Left lobe of liver (tissue), 2 donors: ENCODE data around the gene ALG14. TPM values are rescaled to one million over a fixed set of nuclear protein-coding genes. Genes with fewer than 3 reads are reported as not detected.
"Not testable (repeated sequence)": the region's sequence is repeated elsewhere in the genome, so short reads cannot be mapped to it uniquely, and the experiment has no call there.

Experiments
- ATAC-seq: fragments of 200-7000 bp; cut with Tn5 transposase; one replicate; pipeline ENCODE4 v1.9.1; 2020; ENCODE audit warnings: mild to moderate bottlenecking, moderate library complexity
- DNase-seq: peaks from one replicate; pipeline ENCODE4 v3.0.0-alpha.2; 2020; ENCODE audit warnings: low spot score
- total RNA-seq: library from RNA; stranded (reverse); gene quantifications from one replicate; pipeline ENCODE4 v1.2.1, GENCODE V29; 2021
- donor health status: DM: no; HTN: no; CAD: no; lungs with moderate emphysema.
- donor health status: DM: no; HTN: yes; CAD: no.

ALG14 gene
- total RNA-seq, 1 donor from 2014 or later = 5.4 TPM

DNA sequence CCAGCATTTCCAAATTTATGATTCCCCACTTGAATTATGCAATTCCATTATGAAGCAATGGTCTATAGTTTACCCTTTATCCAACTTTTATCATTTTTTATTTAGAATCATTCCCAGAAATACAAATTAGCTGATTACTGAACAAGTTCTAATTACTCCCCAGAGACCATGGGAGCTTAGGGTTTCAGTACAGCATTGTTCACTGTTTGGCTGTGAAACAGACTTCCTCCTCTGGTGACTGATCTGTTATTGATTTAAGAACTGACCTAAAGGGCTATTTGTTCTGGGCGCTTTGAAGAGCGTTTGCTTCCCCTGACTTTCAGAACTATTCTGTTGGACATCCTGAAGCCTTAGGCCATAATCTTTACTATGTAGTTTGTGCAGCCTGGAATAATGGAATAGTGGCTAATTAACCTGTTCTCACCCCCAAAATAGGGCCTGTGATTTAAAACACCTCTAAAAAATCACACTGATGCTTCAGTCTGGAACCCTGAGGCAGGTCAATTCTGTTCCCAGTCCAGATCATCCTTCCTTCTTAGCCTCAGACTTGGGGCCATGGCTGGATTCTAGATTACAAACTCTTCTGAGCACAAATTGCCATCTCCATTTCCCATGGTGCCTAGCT lies 58.7 kb downstream of the ALG14 start:
- peak; percentile 86 for ATAC-seq
- no peak for DNase-seq

DNA sequence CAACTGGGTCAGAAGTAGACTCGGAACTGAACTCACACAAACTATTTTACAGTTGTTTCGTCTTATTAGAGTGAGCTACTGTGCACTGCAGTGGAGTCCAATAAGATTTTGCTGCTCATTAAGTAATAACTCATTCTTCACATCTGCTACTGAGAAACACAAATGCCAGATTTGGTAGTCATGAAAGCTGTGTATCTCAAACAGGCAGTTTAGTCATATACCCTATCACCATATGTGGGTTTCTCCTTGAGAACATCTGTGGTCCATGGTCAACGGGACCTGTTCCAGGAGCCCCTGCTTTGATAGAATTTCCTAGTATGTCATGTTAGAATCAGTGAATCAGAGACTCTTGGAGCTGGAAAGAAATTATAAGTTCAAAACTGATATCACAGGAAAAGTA lies 60.4 kb downstream of the ALG14 start:
- ATAC-seq = no peak
- no peak for DNase-seq

- no peak for DNase-seq
- ATAC-seq = no peak
Observed at GRCh38 chr1:95010158-95010557, 62.6 kb downstream of the ALG14 start.

- no peak for ATAC-seq
- DNase-seq = no peak
Observed at GRCh38 chr1:95007687-95008086, 65.1 kb downstream of the ALG14 start.

DNA sequence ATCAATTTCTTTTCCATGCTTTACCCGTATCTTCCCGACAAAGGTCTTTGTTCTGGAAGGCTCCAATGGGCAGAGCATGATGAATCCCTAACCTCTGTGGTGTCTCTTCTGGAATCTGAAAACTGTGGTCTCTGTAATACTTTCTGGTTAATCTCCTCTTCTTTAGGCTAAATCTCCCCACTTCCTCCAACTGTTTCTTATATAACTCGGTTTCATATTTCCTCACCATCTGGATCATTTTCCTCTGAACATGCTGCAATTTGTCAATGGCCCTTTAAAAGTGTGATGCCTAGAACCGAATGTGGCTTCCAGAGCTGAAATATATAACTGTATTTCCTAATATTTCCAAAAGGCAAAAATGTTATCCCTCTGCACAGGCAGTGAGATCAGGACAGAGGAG lies 66.1 kb downstream of the ALG14 start:
- no peak for DNase-seq
- ATAC-seq = no peak

GRCh38 chr1:95005584-95005983 lies 67.2 kb downstream of the ALG14 start:
- DNase-seq = no peak

GRCh38 chr1:95004013-95004412 lies 68.7 kb downstream of the ALG14 start:
- no peak for ATAC-seq
- no peak for DNase-seq

More at GRCh38 chr1:95005584-95005983, 67.2 kb downstream of the ALG14 start:
- ATAC-seq = no peak

- no peak for ATAC-seq
- DNase-seq = no peak
Observed at GRCh38 chr1:95003433-95003738, 69.4 kb downstream of the ALG14 start.

DNA sequence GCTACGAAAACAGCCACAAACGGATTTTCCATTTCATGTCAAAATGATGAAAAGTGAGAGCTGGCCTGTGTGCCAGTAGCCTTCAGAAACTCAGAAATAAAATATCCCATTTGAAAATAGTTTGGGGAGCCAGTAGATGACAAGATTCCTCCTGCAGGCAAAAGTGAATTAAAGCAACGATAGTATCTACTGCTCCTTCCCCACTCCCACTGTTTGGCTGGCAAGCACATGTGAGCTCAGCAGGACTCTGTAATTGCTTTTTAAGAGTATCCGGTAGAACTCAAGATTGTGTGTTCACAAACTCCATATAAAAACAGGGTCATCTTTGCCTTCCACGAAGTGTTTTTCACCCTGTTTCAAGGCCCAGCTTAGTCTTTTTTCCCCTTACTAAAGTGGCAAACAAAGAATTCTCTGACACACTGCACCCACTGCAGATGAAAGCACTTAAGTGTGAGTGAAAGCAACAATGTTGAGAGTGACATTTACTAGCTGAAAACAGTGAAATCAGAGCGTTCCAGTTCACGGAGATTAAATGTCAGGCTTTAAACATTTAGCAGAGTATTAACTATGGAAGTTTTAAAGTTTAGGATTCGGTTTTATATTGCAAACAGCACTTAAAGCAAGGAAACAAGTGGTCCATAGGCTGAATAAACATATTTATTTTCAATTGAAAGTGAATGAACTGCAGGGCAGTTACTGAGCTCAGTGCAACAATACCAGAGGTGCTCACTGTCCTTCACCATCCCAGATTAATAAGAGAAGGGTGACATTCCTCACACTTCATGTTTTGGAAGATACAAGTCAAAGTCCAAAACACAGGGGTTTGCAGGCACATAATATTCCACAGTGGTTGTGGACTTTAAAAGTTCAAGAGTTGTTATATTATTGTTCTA lies 70.0 kb downstream of the ALG14 start:
- ATAC-seq (no peak), DNase-seq (no peak)

- ATAC-seq (no peak), DNase-seq (no peak)
Observed at GRCh38 chr1:95002164-95002539, 70.6 kb downstream of the ALG14 start.

- DNase-seq (no peak), ATAC-seq (no peak)
Observed at GRCh38 chr1:94999456-95000131, 73.2 kb downstream of the ALG14 start.

DNA sequence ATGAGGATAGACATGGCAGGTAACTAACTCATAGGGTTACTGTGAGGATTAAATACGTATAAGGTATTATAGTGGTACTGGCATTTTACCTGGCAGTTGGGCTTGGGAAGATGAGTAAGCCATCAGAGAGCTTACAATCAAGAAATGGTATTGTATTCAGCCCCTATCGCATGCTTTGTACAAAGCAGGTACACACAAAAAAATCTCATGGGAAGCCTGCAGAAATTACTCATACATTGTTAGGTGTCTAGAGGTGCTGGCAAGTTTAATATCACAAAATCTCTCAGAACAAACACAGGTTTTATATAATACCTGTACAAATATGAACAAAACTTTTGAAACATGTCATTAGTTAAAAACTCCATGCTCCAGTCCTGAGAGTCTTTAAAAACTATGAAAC lies 74.0 kb downstream of the ALG14 start:
- DNase-seq (no peak), ATAC-seq (no peak)

GRCh38 chr1:94998114-94998513 lies 74.6 kb downstream of the ALG14 start:
- DNase-seq (no peak), ATAC-seq (no peak)

GRCh38 chr1:94995536-94995935 lies 77.2 kb downstream of the ALG14 start:
- ATAC-seq, DNase-seq: not testable (repeated sequence)

DNA sequence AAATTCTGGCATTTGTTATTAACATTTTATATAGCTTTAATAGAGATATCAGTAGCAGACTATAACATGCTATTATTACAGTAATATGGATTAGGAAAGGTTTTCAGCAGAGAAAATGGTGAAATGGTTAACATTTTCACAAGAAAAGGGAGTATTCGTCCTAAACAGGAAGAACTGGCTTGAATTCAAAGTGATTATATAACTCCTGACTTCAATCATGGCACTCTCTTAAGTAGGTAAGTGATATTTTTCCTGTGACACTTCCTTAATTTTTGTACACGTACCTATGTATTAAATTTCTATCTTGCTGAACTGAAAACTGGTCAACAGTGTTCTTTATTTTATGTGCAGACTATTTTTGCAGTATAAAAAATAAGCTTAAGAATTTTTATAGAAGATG lies 77.9 kb downstream of the ALG14 start:
- DNase-seq (no peak), ATAC-seq (no peak)

DNA sequence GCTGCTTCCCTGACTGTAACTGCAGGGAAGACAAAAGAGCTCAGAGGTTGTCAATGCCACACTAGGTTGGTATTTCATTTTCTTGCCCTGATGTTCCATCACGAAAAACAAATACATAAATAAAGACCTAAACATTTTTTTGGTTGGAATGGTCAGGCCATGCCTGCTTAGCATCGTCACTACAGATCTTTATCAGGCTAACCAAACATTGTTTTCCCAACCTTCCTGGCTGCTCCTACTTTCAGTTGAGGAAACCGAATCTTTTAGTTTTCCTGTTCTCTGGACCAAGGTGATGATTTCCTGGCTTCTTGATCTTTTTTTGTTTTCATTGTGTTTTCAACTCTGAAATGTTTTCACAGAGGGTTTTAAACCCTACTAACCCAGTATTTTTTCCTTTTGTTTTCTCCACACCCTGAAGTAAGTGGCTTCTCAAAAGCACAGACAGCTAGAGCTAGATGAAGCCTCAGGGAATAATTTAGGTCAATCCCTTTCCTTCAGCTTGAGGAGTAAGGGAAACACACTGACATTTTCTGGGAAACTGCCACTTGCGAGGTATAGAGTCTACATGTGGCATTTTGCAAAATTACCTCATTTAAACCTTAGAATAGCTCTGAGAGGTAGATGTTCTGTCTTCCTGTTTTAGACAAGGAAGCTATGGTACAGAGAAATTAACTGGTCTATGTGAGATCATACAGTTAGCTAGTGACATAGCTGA lies 78.7 kb downstream of the ALG14 start:
- DNase-seq (no peak), ATAC-seq (no peak)

DNA sequence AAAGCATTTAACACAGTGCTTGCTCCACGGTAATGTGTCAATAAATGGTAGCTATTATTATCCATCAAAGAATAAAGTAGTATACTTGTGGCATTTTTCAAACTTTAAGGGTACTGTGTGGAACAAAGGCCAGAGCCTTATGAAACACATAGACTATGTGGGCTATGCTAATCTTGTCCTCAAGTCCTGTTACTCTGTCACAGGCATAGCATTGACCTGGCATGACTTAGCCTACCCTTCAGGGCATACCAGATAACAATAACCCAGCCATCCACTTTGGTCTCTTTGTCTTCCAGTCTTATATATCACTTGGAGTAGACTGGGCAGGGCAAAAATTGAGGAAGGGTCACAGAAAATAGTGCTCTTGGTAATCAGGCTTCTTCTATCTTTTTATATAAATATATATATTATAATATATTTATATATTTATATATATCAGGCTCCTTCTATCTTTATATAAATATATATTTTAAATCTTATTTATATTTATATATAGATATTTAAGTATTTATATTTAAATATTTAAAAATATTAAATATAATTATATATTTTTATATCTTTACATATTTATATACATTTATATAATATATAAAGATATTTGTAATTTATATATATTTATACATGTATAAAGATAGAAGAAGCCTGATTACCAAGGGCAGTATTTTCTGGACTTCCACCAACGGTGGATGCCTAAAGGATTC lies 79.7 kb downstream of the ALG14 start:
- DNase-seq (no peak), ATAC-seq (no peak)

- no peak for ATAC-seq
- DNase-seq = no peak
Observed at GRCh38 chr1:94992161-94992560, 80.6 kb downstream of the ALG14 start.

DNA sequence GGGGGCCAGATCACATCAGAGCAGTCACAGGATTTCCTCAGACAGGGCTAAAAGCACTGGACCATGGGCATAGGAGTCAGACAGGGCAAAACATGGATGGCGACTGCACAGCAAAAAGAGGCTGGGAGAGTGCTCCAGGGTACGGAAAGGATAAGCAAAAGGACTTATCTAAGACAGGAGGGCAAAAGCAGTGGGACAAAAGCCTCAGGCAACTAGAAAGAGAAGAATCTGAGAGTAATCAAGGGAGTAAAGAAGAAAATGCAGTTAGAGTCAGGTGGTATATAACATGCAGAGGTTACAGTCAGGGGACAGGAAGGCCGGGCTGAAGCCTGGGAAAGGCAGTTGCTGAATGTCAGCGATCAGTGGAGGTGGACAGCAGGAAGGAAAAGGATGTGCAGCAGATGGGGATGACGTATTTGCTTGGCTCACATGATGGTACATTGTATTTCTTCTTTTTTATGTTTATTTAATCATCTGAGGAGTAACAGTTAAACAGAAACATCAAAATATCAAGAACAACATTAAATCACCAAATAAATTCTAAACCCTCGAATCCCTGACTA lies 82.8 kb downstream of the ALG14 start:
- ATAC-seq = peak; percentile 49
- DNase-seq = no peak

GRCh38 chr1:94989398-94989797 lies 83.4 kb downstream of the ALG14 start:
- ATAC-seq (peak; percentile 96), DNase-seq (peak; percentile 76)
